Nucleus accumbens (tissue), 56 donors: Measurements from ENCODE around the gene TEX52.
"Not testable (repeated sequence)": the region's sequence is repeated elsewhere in the genome, so short reads cannot be mapped to it uniquely, and the experiment has no call there.

Experiments
- DNase-seq, 56 donors: peaks; one replicate each; lab custom pipeline; 2025; lab: John Stamatoyannopoulos, UW

TEX52 gene

GRCh38 chr12:2868986-2869632 is 12.3 kb upstream of the TEX52 start:
- DNase-seq: not testable (repeated sequence)

DNA sequence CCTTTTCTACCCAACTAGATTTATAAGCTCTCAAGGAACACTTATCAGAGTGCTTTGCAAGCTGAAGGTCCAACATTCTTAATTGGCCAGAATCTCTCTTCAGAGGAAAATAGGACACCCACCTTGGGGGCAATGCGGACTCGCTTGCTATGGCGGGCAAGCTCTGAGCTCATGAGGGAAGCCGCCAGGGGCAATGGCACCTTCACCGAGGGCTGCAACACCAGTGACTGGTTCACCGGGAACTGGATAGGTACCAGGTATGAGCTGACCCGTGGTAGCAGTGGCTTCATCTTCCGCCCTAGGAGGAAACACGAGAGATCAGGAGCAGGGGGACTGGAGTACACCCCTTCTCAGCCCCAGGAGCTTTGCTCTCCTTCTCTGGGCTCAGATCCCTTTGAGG is 7.4 kb upstream of the TEX52 start:
- DNase-seq: no peak

DNA sequence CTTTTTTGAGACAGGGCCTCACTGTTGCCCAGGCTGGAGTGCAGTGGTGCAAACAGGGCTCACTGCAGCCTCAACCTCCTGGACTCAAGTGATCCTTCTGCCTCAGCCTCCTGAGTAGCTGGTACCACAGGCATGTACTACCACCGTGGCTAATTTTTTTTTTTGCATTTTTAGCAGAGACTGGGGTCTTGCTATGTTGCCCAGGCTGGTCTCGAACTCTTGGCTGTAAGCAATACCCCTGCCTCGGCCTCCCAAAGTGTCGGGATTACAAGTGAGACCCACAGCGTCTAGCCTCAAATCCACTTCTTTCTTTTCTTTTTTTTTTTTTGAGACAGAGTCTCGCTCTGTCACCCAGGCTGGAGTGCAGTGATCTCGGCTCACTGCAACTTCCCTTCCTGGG is 6.6 kb upstream of the TEX52 start:
- not testable (repeated sequence) for DNase-seq

GRCh38 chr12:2862876-2863275 is 6.0 kb upstream of the TEX52 start:
- no peak for DNase-seq

- no peak for DNase-seq
Measured at GRCh38 chr12:2860170-2860569, 3.3 kb upstream of the TEX52 start.

GRCh38 chr12:2858944-2859421 is 2.1 kb upstream of the TEX52 start:
- no peak for DNase-seq

GRCh38 chr12:2858334-2858733 is 1.5 kb upstream of the TEX52 start:
- no peak for DNase-seq

DNA sequence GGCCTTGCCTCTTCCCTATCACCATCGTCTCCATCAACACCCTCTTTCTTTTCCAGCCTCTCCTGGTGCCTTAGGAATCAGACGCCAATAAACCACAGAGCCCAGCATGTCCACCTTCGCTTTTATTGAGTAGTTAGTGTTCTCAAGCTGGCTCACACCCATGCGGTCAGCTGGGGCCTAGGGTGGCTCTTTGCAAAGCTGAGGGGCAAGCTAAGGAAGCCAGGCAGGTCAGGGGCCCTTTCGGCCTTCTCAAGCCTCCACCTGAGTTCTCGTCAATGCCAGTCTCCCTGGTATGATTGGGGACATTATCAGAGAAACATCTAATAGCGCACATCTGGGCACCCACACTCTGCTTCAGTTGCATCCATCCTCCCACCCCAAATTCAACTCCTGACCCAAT is 737 bp upstream of the TEX52 start:
- no peak for DNase-seq

GRCh38 chr12:2856051-2856450 is 788 bp downstream of the TEX52 start:
- DNase-seq: no peak

- no peak for DNase-seq
Measured at GRCh38 chr12:2855546-2855945, 1.3 kb downstream of the TEX52 start.

- DNase-seq: no peak
Measured at GRCh38 chr12:2854669-2855453, 2.0 kb downstream of the TEX52 start.

DNA sequence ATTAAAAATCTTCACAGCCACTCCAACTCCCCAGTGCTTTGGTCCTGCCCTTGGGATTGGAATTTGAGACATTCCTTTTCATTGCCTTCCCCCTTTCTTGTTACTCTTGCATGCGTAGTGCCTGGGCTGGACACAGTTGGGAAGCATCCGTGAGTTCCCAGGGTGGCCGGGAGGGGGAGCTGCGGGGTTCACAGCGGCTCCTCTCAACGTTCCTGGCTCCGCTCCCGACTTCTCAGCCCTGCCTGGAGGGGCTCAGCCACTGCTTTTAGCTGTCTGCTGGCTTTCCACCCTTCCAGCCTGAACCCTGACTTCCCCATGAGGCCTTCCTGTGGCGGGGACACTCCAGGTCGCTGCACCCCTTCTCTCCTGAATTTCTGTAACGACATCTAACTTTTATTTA is 3.2 kb downstream of the TEX52 start:
- DNase-seq: peak in 49 of 56 donors; percentile 6 to 89 (median 56)

DNA sequence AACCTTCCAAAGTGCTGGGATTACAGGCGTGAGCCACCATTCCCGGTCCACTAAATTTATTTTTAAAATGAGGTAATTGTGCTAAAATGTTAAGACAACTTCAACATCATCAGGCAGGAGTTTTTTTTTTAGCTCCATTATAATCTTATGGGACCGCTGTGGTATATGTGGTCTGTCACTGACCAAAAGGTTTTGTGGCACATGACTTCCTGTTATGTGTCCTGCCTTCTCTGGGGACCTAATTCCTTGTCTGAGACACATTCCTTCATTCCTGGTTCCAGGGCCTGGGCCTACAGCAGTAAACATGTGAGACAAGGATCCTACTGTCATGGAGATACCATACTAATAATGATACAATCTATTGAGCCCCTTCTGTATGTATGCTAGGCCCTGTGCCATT is 4.9 kb downstream of the TEX52 start:
- no peak for DNase-seq

GRCh38 chr12:2845280-2845679 is 11.6 kb downstream of the TEX52 start:
- DNase-seq: no peak

DNA sequence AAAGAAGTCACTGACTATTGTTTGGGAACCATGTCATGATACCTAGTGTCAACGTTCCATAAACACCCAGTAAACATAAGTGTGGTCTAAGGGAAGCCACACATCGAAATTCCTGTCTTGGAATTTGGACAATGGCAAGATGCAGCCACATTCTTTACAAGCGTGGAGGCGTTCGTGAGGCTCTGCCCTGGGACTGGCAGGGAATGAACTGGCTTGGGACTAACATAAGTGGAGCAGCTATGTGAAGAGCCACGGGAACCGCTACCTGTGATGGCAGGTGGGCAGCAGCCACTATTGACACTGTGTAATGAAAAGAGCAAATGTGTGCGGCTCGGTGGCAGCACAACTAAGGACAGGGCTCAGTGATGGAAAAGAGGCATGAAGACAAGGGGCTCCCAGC is 12.1 kb downstream of the TEX52 start:
- no peak for DNase-seq

GRCh38 chr12:2842948-2843347 is 13.9 kb downstream of the TEX52 start:
- no peak for DNase-seq

GRCh38 chr12:2841056-2841650 is 15.7 kb downstream of the TEX52 start:
- DNase-seq: peak in 2 of 56 donors; percentile 19 to 36

GRCh38 chr12:2836574-2836973 is 20.3 kb downstream of the TEX52 start:
- DNase-seq: no peak

GRCh38 chr12:2835691-2836403 is 21.0 kb downstream of the TEX52 start:
- DNase-seq: no peak

DNA sequence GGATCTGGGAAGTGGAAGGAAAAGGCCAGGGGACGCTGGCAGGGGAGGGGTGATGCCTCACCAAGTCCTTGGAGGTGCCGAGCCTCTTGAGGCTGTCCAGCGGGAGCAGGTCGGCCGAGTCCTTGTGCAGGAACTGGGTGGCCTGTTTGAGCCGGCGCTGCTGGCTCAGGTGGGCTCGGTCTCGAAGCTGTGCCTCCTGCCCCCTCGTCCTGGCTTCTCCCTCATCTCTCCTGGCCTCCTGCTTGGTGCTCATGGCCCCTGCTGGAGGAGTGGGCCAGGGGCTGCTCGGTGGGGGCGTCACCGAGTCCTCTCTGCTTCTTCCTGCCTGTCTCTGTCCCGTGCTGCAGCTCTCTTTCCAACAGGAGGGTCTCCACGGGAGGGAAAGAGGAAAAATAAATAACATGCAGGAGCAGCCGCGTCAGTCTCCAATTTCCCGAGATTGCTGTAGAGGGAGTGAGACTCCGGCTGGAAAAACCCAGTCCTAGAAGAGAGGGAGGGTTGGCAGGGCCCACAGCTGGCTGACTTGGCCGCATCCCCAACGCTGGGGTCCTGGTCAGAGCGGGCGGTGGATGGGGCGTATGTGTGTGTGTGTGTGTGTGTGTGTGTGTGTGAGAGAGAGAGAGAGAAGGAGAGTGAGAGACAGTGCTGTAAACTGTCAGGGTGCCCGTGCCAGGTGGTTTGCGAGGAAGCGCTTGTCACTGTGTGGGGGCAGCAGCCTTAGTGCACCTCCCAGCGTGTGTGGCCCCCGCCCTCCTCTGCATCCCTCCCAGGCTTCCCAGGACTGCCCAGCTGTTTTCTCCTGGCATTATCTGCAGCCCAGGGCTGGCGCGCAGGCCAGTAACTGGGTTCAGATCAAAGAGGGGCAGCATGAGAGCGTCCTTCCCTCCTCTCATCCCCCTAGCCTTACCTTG is 22.0 kb downstream of the TEX52 start, which contains the start of gene NRIP2:
NRIP2 (minus strand) TSS at position 455 of the 911 bp plus-strand sequence; CDS start at position 403, 52 bp downstream.
- peak in 50 of 56 donors; percentile 20 to 85 (median 62) for DNase-seq
